HCT116 (cell line): ENCODE data around the gene CHRND. TPM values are rescaled to one million over a fixed set of nuclear protein-coding genes. Genes with fewer than 3 reads are reported as not detected.
A peak's percentile ranks its signal among the peaks of the same experiment; 100 is the strongest.

Source experiments
- ATAC-seq: fragments of 200-7000 bp; cut with Tn5 transposase; 2 replicates; pipeline ENCODE4 v1.9.1; 2020; ENCODE audit warnings: mild to moderate bottlenecking, moderate library complexity
- BruUV-seq: library from RNA; stranded (reverse); fragments of 400-500 nt; replicated peaks from 2 replicates; lab custom pipeline; 2021; lab: Mats Ljungman, UMichigan
- CTCF ChIA-PET: fragments of 300-600 bp; sonication (Branson Sonifier 250); formaldehyde crosslinking; loops from one replicate; lab custom pipeline; 2021; ENCODE audit warnings: antibody characterized with exemption; lab: Charles Lee
- POLR2A ChIA-PET: fragments of 300-600, 350-600 bp; sonication (Branson Sonifier 250); formaldehyde crosslinking; loops from one replicate; lab custom pipeline; 2021; ENCODE audit warnings: antibody characterized with exemption; lab: Charles Lee
- RAD21 ChIA-PET, 2 experiments: fragments of 300-600 bp; sonication (Branson Sonifier 250); formaldehyde crosslinking; loops; one replicate each; lab custom pipeline; 2023; ENCODE audit warnings: low total read pairs in 2 of 2; ENCODE audit not compliant: uncharacterized antibody in 2 of 2, unreplicated experiment in 2 of 2, low non-redundant PET in 1 of 2; lab: Charles Lee
- DNase-seq: peaks from one replicate; pipeline ENCODE4 v3.0.0-alpha.2; 2010; ENCODE audit warnings: low read depth, low spot score
- H2AFZ ChIP-seq: fragments of 200-600 bp; shearing (Covaris generic), sonication (generic); 2 replicates; pipeline ENCODE4 v1.6.1; 2017; ENCODE audit warnings: low read depth, mixed run types, mixed read lengths, antibody characterized with exemption, low read length; ENCODE audit not compliant: poor library complexity, severe bottlenecking
- H3K27ac ChIP-seq: 2 replicates; pipeline ENCODE4 v1.5.1; 2012; ENCODE audit warnings: low read depth, low read length
- H3K27me3 ChIP-seq: fragments of 200-600 bp; sonication (generic); 2 replicates; pipeline ENCODE4 v1.6.1; 2016; ENCODE audit warnings: mixed run types, low read length, mixed read lengths; ENCODE audit not compliant: insufficient read depth
- H3K36me3 ChIP-seq, 2 experiments: fragments of 200-500 bp in 1 of 2; fragments of 200-600 bp in 1 of 2; sonication (Bioruptor generic) in 1 of 2; sonication (generic) in 1 of 2; 2 replicates each; pipeline versions ENCODE4 v1.5.1 to v1.6.1; 2014 to 2016; ENCODE audit warnings: low read length in 2 of 2, inconsistent platforms in 1 of 2, mixed read lengths in 1 of 2, mixed run types in 1 of 2; ENCODE audit not compliant: insufficient read depth in 2 of 2, control insufficient read depth in 1 of 2
- H3K4me1 ChIP-seq, 2 experiments: fragments of 200-600 bp in 1 of 2; sonication (generic) in 1 of 2; 2 replicates each; pipeline versions ENCODE4 v1.5.1 to v1.6.1; 2012 to 2017; ENCODE audit warnings: low read length in 2 of 2, inconsistent platforms in 1 of 2, mild to moderate bottlenecking in 1 of 2, mixed read lengths in 1 of 2, mixed run types in 1 of 2, moderate library complexity in 1 of 2; ENCODE audit not compliant: insufficient read depth in 2 of 2, control insufficient read depth in 1 of 2
- H3K4me2 ChIP-seq: fragments of 200-600 bp; sonication (generic); 2 replicates; pipeline ENCODE4 v1.6.1; 2017; ENCODE audit warnings: mixed run types, low read length, mixed read lengths
- H3K4me3 ChIP-seq, 2 experiments: fragments of 200-600 bp in 1 of 2; sonication (generic) in 1 of 2; replicated peaks in 1 of 2; 2 replicates each; pipeline ENCODE4 v1.5.1; 2011 to 2016; ENCODE audit warnings: low read length in 2 of 2, control low read depth in 1 of 2, low read depth in 1 of 2, mild to moderate bottlenecking in 1 of 2, mixed read lengths in 1 of 2, mixed run types in 1 of 2
- H3K79me2 ChIP-seq: fragments of 200-600 bp; sonication (generic); 2 replicates; pipeline ENCODE4 v1.6.1; 2017; ENCODE audit warnings: mild to moderate bottlenecking, mixed run types, low read length, moderate library complexity, mixed read lengths; ENCODE audit not compliant: insufficient read depth
- H3K9ac ChIP-seq: fragments of 200-600 bp; sonication (generic); 2 replicates; pipeline ENCODE4 v1.6.1; 2016; ENCODE audit warnings: low read length, mixed read lengths
- H3K9me2 ChIP-seq: fragments of 200-600 bp; sonication (generic), shearing (Covaris generic); 2 replicates; pipeline ENCODE4 v1.6.1; 2017; ENCODE audit warnings: mixed run types, mild to moderate bottlenecking, moderate library complexity; ENCODE audit not compliant: insufficient read depth
- H3K9me3 ChIP-seq, 2 experiments: fragments of 200-500 bp in 1 of 2; fragments of 200-600 bp in 1 of 2; sonication (Bioruptor generic) in 1 of 2; sonication (generic) in 1 of 2; 2 replicates each; pipeline ENCODE4 v1.6.1; 2014 to 2017; ENCODE audit warnings: low read length in 2 of 2, mixed read lengths in 2 of 2, inconsistent platforms in 1 of 2, low read depth in 1 of 2, mild to moderate bottlenecking in 1 of 2, mixed run types in 1 of 2, moderate library complexity in 1 of 2; ENCODE audit not compliant: control insufficient read depth in 1 of 2, insufficient read depth in 1 of 2
- H4K20me1 ChIP-seq: fragments of 200-600 bp; sonication (generic), shearing (Covaris generic); 2 replicates; pipeline ENCODE4 v1.6.1; 2017; ENCODE audit warnings: mixed run types, mild to moderate bottlenecking, moderate library complexity; ENCODE audit not compliant: insufficient read depth
- CTCF ChIP-seq, 3 experiments: fragments of 200-600 bp in 1 of 3; sonication (generic) in 1 of 3; IDR thresholded peaks in 2 of 3; conservative IDR thresholded peaks in 1 of 3; 2 replicates each; pipeline ENCODE4 v1.5.1; 2012 to 2017; ENCODE audit warnings: low read depth in 2 of 3, low read length in 2 of 3, antibody characterized with exemption in 1 of 3, borderline replicate concordance in 1 of 3, control low read depth in 1 of 3, mild to moderate bottlenecking in 1 of 3, mixed read lengths in 1 of 3, mixed run types in 1 of 3, moderate library complexity in 1 of 3; ENCODE audit not compliant: insufficient read depth in 1 of 3
- EZH2phosphoT487 ChIP-seq: fragments of 200-600 bp; IDR thresholded peaks from 2 replicates; pipeline ENCODE4 v1.6.1; 2018; ENCODE audit warnings: antibody characterized with exemption, borderline replicate concordance
- MAX ChIP-seq: IDR thresholded peaks from 2 replicates; pipeline ENCODE4 v1.6.1; 2012
- POLR2A ChIP-seq: IDR thresholded peaks from 2 replicates; pipeline ENCODE4 v1.7.0; 2011; ENCODE audit warnings: borderline replicate concordance; ENCODE audit not compliant: insufficient read depth, insufficient read length; ENCODE audit errors: extremely low read depth
- REST ChIP-seq: IDR thresholded peaks from 2 replicates; pipeline ENCODE4 v1.6.1; 2012; ENCODE audit warnings: low read depth
- SIN3A ChIP-seq: IDR thresholded peaks from 2 replicates; pipeline ENCODE4 v1.6.1; 2012; ENCODE audit warnings: low read depth
- SP1 ChIP-seq: IDR thresholded peaks from 2 replicates; pipeline ENCODE4 v1.6.1; 2012; ENCODE audit warnings: low read depth
- SRF ChIP-seq: IDR thresholded peaks from 2 replicates; pipeline ENCODE4 v1.6.1; 2012; ENCODE audit warnings: low read depth
- YY1 ChIP-seq: IDR thresholded peaks from 2 replicates; pipeline ENCODE4 v1.6.1; 2011; ENCODE audit warnings: low read length, low read depth, moderate library complexity, mild to moderate bottlenecking; ENCODE audit not compliant: insufficient replicate concordance; ENCODE audit errors: extremely low read depth
- ZFX ChIP-seq: fragments of 450-650 bp; IDR thresholded peaks from 2 replicates; pipeline ENCODE4 v1.6.1; 2017
- ZNF274 ChIP-seq: fragments of 200-500 bp; sonication (Bioruptor generic); IDR thresholded peaks from 2 replicates; pipeline ENCODE4 v1.6.1; 2014; ENCODE audit warnings: mild to moderate bottlenecking, low read depth, low read length, inconsistent platforms
- intact Hi-C: fragments of 100-400 bp; cut with micrococcal nuclease; formaldehyde crosslinking; loops from 2 replicates; pipeline ENCODE4 v1.10.0; 2022
- total RNA-seq: library from RNA; stranded (reverse); gene quantifications from one replicate; pipeline ENCODE4 v1.2.1, GENCODE V29; 2021; ENCODE audit not compliant: unreplicated experiment

Gene CHRND
- total RNA-seq, 1 experiment from 2014 or later, result not detected

- ATAC-seq, result no peak
- intact Hi-C loops, result loop anchor here (1.0 to 10.0 kb wide), 2 partner anchors 79 to 178 kb away; no protein-coding TSS in a partner anchor
- Histone ChIP-seq H3K9me3 (no peaks in the 10 kb centered on the region), H3K36me3 (no peaks in the 10 kb centered on the region), H4K20me1 (no peaks in the 10 kb centered on the region), H3K9me2 (no peaks in the 10 kb centered on the region), H3K27ac (no peak overlapping the region), H3K79me2 (no peaks in the 10 kb centered on the region), H3K9ac (no peak overlapping the region), H3K4me2 (peak overlapping the region; percentile 32; the same call in 1 of the 2 replicates), H2AFZ (no peak overlapping the region), H3K27me3 (no peaks in the 10 kb centered on the region), H3K4me1 (peaks cover 0 to 6% of the 10 kb centered on the region in 2 experiments; a peak in 1 of 4 replicates), H3K4me3 (no peak overlapping the region)
- TF ChIP-seq SIN3A (no peak), SP1 (no peak), EZH2phosphoT487 (no peak), POLR2A (no peak), MAX (no peak), SRF (no peak), CTCF (IDR thresholded peaks at IDR 0.05 in 2 of 3, conservative IDR thresholded peaks at IDR 0.05 in 1 of 3; ENCODE audit: borderline replicate concordance in 1 of 3, insufficient read depth in 1 of 3, low read depth in 2 of 3, low read length in 2 of 3) (no peak), YY1 (no peak), ZNF274 (no peak), REST (no peak), ZFX (no peak)
- ChIA-PET CTCF (interaction anchor here (0.7 to 1.0 kb wide), 2 partner anchors 76 to 78 kb away, joined by 3 to 5 read pairs; no protein-coding TSS in a partner anchor), RAD21 (interaction anchor here in 1 of 2 experiments (0.7 kb wide), 1 partner anchor 76 kb away, joined by 3 read pairs; no protein-coding TSS in a partner anchor), POLR2A (no interaction called here)
- no peak for DNase-seq
- BruUV-seq, result no TSS peak
These were observed 3.1 kb upstream of the CHRND start for GRCh38 chr2:232522623-232523401.
